Cerebellar cortex (tissue), 1 donor: ENCODE data around the gene ASB7.
A peak's percentile ranks its signal among the peaks of the same experiment; 100 is the strongest.
"Not testable (repeated sequence)": the region's sequence is repeated elsewhere in the genome, so short reads cannot be mapped to it uniquely, and the experiment has no call there.

Experiments
- DNase-seq: peaks from one replicate; pipeline ENCODE4 v3.0.0-alpha.2; 2015; ENCODE audit warnings: low spot score

Gene ASB7

GRCh38 chr15:100651253-100651652 lies 48.9 kb downstream of the ASB7 start:
- DNase-seq: no peak

DNA sequence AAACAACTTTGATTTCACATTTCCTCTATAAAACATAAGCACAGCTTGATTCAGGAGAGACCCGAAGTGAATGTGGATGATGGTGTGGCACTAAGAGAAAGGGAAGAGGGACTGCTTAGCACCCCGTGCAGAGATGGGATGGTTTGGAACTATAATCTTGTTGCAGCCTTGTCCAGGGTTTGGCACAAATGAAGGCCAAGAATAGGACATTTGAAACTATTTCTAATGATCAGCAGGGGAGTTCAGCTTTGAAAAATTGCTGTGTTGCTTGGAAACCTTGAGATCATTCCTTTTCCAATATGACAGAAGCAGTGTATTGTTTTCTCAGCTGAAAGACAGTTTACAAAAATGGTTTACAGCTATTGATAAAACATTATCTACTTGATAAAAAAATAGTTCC lies 49.7 kb downstream of the ASB7 start:
- no peak for DNase-seq

DNA sequence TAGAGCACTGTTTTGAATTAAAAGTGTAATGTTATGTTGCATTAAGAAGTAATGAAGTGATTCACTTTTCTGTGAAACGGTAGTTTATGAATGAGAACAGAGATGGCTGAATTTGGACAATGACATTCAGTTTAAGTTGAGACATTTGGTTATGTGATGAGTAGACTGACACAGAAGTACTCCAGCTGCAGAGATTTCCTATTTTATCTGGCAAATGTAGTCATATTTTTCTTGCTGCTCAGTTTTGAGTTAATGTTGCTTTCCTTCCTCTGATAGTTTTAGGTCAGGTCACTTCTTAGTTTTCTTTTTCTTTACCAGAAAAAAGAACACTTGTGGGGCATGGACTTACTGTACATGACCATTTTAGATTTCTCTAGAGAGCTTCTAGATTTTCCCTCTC lies 51.2 kb downstream of the ASB7 start:
- DNase-seq: no peak

- DNase-seq: no peak
Measured at GRCh38 chr15:100658895-100659294, 56.5 kb downstream of the ASB7 start.

- DNase-seq: peak; percentile 63
Measured at GRCh38 chr15:100661156-100661555, 58.8 kb downstream of the ASB7 start.

- DNase-seq: no peak
Measured at GRCh38 chr15:100663086-100663914, 60.9 kb downstream of the ASB7 start.

DNA sequence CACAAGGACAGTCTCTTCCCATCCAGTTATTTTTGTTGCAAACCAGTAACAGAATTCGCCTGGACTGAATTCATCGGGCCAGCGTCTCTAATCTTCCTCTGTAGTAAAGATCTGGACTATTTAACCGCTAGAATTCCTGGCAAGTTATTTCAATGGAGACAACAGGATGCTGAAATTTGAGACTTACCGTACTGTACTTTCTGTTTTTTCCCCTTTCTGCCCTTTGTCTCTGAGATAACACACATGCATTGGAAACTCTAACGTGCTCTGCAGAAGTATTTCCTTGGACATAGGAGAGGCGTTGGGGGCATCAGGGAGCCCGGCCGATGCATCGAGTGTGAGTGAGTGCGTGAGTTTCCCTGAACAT lies 61.5 kb downstream of the ASB7 start:
- no peak for DNase-seq

DNA sequence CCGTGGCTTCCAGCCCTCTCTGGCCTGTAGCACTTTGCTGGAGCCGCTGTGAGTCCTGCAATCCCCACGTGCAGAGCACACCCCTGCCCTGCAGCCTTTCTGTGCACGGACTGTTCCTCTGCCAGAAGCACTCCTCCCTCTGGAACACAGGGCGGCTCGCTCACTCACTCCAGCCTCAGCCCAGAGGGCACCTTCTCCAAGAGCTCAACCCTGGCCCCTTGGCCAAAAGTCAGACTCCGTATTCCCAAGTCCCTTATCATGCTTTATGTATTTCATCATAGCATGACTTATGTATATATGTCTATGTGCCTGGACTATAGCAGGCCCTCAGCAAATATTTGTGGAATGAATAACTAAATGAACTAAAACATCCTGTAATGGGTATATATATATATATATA lies 63.2 kb downstream of the ASB7 start:
- DNase-seq: no peak

- no peak for DNase-seq
Measured at GRCh38 chr15:100667405-100668347, 65.3 kb downstream of the ASB7 start.

DNA sequence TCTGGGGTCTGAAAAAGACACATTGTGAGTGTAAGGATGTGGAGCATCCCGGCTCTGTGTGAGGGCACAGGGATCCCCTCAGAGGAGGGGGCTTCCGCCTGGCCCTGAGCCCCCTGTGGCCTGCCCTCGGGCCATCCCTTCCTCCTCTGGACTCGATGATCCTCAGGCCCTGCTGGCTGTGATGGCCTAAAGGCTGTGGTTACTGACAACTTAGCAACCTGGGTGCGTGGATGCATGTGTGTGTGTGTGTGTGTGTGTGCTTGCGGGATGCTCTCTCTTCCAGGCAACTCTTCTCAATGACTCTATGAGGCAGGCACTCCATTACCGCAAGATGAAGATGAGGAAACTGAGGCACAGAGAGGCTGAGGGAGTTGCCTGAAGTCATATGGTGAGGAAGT lies 66.0 kb downstream of the ASB7 start:
- DNase-seq: no peak

DNA sequence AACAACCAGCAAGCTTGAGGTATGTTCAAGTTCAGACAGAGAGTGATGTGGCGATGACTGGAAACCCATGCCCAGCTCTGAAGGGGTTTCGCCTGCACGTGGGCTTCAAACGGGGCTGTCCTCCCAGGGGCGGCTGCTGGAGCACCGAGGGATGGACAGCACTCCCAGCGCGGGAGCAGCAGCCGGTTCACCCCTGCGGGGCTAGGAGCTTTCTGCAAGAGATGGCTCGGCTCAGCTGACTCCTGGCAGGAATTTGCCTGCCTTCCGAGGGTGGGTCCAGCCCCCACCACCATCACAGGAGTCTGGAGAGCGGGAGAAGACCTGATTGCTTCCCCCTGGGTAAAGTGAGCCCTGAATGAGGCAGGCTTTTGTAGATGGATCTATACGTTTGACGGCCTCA lies 66.9 kb downstream of the ASB7 start:
- DNase-seq: no peak

DNA sequence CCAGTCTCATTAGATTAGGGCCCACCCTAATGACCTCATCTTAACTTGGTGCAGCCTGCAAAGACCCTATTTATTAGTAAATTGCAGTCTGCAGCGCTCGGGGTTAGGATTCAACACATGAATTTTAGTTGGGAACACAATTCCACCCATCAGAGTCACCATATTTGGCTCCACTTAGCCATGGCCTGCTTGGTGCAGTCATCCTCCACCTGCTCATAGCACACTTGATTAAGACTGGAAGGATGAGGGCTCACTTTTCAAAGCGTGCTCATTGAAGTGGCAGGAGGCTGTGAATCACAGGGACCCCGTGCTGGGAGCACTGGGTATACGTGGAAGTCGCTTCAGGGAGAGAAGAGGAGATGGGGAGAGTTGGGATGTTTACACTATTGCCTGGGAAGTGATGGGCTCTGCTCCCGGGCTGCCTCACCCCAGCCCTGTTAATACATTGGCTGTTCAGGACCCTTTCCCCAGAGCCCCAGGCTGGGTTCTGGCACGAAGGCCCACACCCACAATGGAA lies 68.2 kb downstream of the ASB7 start:
- no peak for DNase-seq

- no peak for DNase-seq
Measured at GRCh38 chr15:100671124-100671680, 68.8 kb downstream of the ASB7 start.

DNA sequence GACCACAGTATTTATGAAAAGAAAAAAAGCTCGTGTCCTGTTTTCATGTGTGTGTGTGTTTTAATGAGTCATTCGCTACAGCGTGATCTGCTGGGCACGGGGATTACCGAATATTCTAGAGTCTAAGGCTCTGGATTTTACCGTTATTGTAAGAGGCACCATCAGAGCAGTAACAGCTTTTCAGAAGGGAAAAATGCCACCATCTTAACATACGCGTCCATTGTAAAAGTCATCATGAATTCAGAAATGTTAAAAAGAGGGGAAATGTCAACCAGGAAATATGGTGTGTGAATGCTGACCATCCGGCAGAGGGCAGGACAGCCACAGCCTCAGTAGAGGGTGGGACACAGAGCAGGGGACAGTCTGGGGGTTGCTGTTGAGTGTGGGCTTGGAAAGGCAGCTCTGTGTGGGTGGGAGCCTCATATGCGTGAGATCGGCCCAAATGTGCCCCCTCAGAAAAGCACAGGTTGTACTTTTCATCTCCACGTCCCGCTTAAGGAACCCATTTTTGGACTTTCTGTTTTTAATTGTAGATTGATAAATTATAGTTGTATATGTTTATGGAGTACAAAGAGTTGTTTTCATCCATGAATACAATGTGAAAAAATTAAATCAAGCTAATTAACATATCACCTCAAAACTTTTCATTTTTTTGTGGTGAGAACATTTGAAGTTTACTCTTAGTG lies 69.6 kb downstream of the ASB7 start:
- peak; percentile 16 for DNase-seq

GRCh38 chr15:100672959-100673358 lies 70.6 kb downstream of the ASB7 start:
- no peak for DNase-seq

DNA sequence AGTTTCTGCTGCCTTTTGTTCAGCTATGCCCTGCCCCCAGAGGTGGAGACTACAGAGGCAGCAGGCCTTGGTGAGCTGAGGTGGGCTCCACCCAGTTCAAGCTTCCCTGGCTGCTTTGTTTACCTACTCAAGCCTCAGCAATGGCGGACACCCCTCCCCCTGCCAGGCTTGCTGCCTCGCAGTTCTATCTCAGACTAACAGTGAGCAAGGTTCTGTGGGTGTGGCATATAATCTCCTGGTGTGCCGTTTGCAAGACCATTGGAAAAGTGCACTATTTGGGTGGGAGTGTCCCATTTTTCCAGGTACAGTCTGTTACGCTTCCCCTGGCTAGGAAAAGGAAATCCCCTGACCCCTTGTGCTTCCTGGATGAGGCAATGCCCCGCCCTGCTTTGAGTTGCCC lies 76.8 kb downstream of the ASB7 start:
- not testable (repeated sequence) for DNase-seq

GRCh38 chr15:100680726-100681125 lies 78.3 kb downstream of the ASB7 start:
- DNase-seq: no peak

GRCh38 chr15:100681335-100681746 lies 79.0 kb downstream of the ASB7 start:
- no peak for DNase-seq

DNA sequence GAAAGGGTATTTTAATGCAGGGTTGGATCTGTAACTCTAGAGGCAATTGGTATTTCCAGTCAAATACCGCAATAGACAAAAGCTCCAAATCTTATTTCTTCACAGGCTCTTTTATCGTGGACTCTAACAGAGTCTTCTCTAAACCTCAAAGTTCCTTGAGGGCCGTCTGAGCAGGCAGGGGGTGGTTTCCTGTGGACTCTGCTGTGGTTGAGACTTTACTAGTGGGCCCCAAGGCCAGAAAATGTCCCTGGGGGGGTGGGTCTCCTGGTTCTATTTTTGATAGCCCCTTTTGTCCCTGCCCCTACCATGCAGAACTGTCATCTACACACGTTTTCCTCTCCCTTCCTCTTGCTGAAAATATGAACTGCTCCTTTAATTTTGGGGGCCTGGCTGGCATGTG lies 80.1 kb downstream of the ASB7 start:
- no peak for DNase-seq

GRCh38 chr15:100683434-100683833 lies 81.0 kb downstream of the ASB7 start:
- DNase-seq: no peak

DNA sequence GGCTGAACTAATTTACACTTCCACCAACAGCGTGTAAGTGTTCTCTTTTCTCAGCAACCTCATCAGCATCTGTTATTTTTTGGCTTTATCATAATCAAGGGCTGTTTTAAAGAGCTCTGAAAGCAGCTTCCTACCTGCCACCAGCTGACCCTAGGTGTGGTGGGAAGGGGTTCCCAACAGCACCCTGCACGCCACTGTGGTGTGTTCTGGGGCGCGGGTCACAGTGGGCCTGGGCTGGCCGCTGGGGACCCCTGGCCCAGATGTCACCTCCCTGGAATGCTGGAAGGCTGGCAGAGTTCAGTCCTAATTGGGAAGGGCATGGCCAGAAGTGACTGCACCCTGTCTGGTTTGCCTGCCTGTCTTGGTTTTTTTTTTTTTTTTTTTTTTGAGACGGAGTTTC lies 82.2 kb downstream of the ASB7 start:
- DNase-seq: no peak
